ENCODE measurements around the gene PSAPL1. TPM values are rescaled to one million over a fixed set of nuclear protein-coding genes. Genes with fewer than 3 reads are reported as not detected.

The PSAPL1 gene
- total RNA-seq, 1 donor from 2014 or later = not detected

DNA sequence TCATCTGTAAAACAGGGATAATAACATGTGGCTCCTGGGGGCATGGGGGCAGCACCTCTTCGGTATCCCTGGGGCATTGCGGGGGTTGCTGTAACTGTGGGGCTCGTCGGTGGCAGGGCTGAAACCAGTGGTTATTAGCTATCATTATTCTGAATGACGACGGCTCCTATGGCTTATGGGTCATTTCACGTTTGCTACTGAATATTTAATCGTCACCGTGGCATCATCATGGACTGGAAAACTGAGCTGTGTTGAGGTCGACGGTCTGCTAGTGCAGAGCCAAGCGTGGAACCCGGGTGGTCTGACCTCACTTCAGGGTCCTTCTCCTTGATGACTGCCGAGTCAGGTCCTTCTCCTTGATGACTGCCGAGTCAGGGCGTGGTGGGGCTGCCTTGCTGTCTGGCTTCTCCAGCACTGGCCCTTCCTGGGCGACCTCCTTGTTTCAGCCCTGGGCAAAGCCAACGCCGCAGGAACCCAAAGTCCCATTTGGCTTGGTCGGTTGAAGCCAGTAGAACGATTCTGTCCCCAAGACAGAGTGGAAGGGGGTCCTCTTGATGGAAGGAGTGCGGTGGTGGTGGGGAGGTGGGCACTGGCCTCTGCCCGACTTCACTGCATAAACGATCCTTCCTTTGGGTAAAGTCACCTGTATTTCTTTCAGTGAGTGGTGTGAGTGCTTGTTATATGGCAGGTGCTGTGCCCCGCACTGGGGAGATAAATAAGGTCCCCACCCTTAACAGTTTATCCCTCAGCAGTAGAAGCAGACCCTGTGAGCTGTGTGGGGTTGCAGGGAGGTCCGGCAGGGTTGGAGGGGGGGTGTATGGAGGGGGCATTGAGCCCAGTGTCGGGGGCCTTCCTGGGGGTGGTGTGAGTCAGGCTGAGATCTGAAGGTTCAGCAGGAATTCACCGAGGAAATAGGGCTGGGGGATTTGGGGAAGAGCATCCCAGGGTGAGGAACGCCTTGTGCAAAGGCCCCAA, 40.8 kb downstream of the PSAPL1 start:
- FAIRE-seq (no peak), DNase-seq (ENCODE audit: low read depth) (no peak)
- H4K20me1 ChIP-seq (ENCODE audit: insufficient read depth, low read length) = peaks cover 30% of the 10 kb centered on the region
- peak overlapping the region; percentile 12 for H3K9ac ChIP-seq (ENCODE audit: low read length)
- H3K36me3 Mint-ChIP-seq (ENCODE audit: low read depth, unreplicated experiment) = peaks cover 3% of the 10 kb centered on the region
- H3K4me3 ChIP-seq (ENCODE audit: insufficient read depth, low read depth, low read length) = no peak overlapping the region
- H3K36me3 ChIP-seq (ENCODE audit: insufficient read depth, low read length) = no peaks in the 10 kb centered on the region
- peaks cover 12% of the 10 kb centered on the region for H3K27me3 Mint-ChIP-seq (ENCODE audit: low read depth, unreplicated experiment)
- peaks cover 3% of the 10 kb centered on the region for H3K27me3 ChIP-seq (ENCODE audit: insufficient read depth, low read length)
- H3K4me1 ChIP-seq (ENCODE audit: insufficient read depth, low read length) = peaks cover 36% of the 10 kb centered on the region
- no peaks in the 10 kb centered on the region for H3K9me3 ChIP-seq (ENCODE audit: insufficient read depth, low read depth, low read length)
- H3K27ac Mint-ChIP-seq (ENCODE audit: unreplicated experiment) = peak overlapping the region; percentile 59
- no peaks in the 10 kb centered on the region for H3K79me2 ChIP-seq (ENCODE audit: insufficient read depth, low read length)
- H3K4me3 Mint-ChIP-seq (ENCODE audit: unreplicated experiment) = no peak overlapping the region
- peak overlapping the region; percentile 25 for H3K27ac ChIP-seq (ENCODE audit: low read depth, low read length)
- peak overlapping the region; percentile 54 for H3K4me2 ChIP-seq (ENCODE audit: low read length)
- peaks cover 63% of the 10 kb centered on the region for H3K4me1 Mint-ChIP-seq (ENCODE audit: low read depth, unreplicated experiment)
- no peak overlapping the region for H2AFZ ChIP-seq (ENCODE audit: low read depth, low read length)
- peaks cover 2% of the 10 kb centered on the region for H3K9me3 Mint-ChIP-seq (ENCODE audit: unreplicated experiment)
- no peak for TF ChIP-seq EZH2 (IDR thresholded peaks at IDR 0.05; ENCODE audit: insufficient read depth, low read length)
- TF ChIP-seq, protein P1, sequence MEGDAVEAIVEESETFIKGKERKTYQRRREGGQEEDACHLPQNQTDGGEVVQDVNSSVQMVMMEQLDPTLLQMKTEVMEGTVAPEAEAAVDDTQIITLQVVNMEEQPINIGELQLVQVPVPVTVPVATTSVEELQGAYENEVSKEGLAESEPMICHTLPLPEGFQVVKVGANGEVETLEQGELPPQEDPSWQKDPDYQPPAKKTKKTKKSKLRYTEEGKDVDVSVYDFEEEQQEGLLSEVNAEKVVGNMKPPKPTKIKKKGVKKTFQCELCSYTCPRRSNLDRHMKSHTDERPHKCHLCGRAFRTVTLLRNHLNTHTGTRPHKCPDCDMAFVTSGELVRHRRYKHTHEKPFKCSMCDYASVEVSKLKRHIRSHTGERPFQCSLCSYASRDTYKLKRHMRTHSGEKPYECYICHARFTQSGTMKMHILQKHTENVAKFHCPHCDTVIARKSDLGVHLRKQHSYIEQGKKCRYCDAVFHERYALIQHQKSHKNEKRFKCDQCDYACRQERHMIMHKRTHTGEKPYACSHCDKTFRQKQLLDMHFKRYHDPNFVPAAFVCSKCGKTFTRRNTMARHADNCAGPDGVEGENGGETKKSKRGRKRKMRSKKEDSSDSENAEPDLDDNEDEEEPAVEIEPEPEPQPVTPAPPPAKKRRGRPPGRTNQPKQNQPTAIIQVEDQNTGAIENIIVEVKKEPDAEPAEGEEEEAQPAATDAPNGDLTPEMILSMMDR (IDR thresholded peaks at IDR 0.05; ENCODE audit: insufficient read depth, low read depth, low read length) = no peak

DNA sequence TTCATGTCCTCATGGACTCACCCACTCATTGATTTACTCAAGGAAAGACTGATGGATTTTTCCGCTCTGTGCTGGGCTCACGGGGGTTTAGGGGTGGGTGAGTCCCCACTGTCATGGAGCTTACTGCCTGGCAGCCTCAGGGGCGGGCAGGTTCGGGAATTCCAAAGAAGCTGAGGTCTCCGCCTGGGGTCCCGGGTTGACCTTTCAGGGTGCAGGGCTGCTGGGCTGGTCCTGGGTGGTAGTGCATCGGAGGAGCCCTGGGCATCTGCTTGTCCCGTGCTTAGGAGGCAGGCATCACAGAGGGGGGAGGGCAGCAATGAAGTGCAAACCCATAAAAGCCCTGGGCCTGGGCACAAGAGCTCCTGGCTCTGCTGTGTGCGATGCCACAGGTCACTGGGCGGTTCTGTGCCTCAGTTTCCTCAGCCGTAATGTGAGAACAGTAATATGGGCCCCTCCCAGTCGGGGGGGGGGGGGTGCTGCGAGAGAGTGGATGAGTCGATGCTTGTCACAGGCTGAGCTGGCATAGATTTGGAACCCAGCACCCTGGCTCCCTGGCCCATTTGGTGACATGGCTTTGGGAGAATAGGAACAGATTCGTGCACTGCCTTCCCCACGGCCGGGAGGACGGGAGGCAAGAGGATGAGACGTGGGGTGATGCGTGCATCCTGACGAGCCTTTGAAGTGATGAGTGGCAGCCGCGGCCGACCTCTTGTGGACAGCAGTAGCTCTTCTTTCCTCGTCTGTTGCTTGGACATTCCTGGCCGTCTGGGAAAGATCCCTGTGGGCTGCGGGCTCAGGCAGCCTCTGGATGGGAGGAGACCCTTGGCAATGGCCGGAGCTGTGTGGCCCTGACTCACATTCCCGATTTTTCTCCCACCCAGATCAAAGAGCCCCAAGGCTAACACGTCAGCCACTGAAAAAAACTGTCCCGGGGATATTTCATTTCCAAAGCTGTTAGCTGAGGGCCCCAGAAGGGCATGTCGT, 42.0 kb downstream of the PSAPL1 start:
- no peaks in the 10 kb centered on the region for H3K79me2 ChIP-seq (ENCODE audit: insufficient read depth, low read length)
- Mint-ChIP-seq H3K27me3 (ENCODE audit: low read depth, unreplicated experiment) (peaks cover 12% of the 10 kb centered on the region), H3K4me1 (ENCODE audit: low read depth, unreplicated experiment) (peaks cover 53% of the 10 kb centered on the region), H3K9me3 (ENCODE audit: unreplicated experiment) (peaks cover 2% of the 10 kb centered on the region), H3K27ac (ENCODE audit: unreplicated experiment) (peak overlapping the region; percentile 59), H3K36me3 (ENCODE audit: low read depth, unreplicated experiment) (peaks cover 3% of the 10 kb centered on the region), H3K4me3 (ENCODE audit: unreplicated experiment) (no peak overlapping the region)
- H3K4me2 ChIP-seq (ENCODE audit: low read length) = peak overlapping the region; percentile 54
- FAIRE-seq = no peak
- TF ChIP-seq, protein P1 (IDR thresholded peaks at IDR 0.05; ENCODE audit: insufficient read depth, low read depth, low read length) = peak; percentile 16
- TF ChIP-seq EZH2 (IDR thresholded peaks at IDR 0.05; ENCODE audit: insufficient read depth, low read length) = no peak
- H3K9me3 ChIP-seq (ENCODE audit: insufficient read depth, low read depth, low read length) = no peaks in the 10 kb centered on the region
- H3K27me3 ChIP-seq (ENCODE audit: insufficient read depth, low read length) = peaks cover 3% of the 10 kb centered on the region
- H4K20me1 ChIP-seq (ENCODE audit: insufficient read depth, low read length) = peaks cover 36% of the 10 kb centered on the region
- DNase-seq (ENCODE audit: low read depth) = peak; percentile 86
- H3K4me1 ChIP-seq (ENCODE audit: insufficient read depth, low read length) = peaks cover 29% of the 10 kb centered on the region
- peak overlapping the region; percentile 25 for H3K27ac ChIP-seq (ENCODE audit: low read depth, low read length)
- H2AFZ ChIP-seq (ENCODE audit: low read depth, low read length) = no peak overlapping the region
- H3K9ac ChIP-seq (ENCODE audit: low read length) = peak overlapping the region; percentile 12
- H3K36me3 ChIP-seq (ENCODE audit: insufficient read depth, low read length) = no peaks in the 10 kb centered on the region
- no peak overlapping the region for H3K4me3 ChIP-seq (ENCODE audit: insufficient read depth, low read depth, low read length)

Data from astrocyte (in vitro differentiated cells and primary cell).